NOMO-1 (cell line): ENCODE results near the gene SYNE2.
"Not testable (repeated sequence)": the region's sequence is repeated elsewhere in the genome, so short reads cannot be mapped to it uniquely, and the experiment has no call there.

Experiments
- DNase-seq, 2 experiments: peaks; one replicate each; lab custom pipeline; 2025; ENCODE audit not compliant: unreplicated experiment in 2 of 2; lab: John Stamatoyannopoulos, UW

SYNE2 gene

DNA sequence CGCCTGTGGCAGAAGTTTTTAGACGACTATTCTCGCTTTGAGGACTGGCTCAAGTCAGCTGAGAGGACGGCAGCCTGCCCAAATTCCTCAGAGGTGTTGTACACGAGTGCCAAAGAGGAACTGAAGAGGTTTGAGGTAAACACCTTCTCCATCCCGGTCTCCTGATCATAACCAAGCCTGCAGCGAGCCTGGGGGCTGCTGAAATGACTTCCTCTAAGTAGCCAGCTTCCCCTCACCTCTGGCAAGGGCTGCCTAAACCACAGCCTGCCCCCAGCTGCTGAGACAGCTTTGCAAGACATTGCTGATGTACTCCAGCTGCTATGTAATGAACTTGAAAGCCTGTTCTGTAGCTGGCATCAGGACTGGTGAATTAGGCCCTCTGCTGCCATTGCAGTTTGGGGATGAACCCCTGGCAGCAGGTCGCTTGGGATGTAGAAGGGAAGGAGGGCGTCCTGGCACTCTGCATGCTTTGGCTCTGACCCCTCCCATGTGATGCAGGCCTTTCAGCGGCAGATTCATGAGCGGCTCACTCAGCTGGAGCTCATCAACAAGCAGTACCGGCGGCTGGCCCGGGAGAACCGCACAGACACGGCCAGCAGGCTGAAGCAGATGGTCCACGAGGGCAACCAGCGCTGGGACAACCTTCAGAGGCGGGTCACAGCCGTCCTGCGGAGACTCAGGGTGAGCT lies 356.8 kb downstream of the SYNE2 start:
- DNase-seq: no peak

DNA sequence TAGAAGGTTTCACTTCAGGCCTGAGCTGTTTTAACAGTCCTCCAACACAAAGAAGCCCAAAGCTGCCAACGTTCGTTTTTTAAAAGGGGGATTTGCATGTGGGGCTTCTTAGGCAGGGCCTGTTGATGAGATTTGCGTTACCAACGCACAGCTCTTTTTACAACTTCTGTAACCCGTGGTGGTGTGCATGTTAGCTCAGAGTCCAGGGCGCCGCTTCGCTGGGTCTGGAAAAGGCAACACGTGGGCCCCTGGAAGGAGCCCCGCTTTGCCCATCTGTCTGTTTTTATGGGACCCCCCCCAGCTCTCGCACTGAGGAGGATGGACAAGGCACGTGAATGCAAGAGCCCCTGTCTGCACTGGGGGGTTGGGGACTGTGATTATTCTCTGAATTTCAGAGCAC lies 357.4 kb downstream of the SYNE2 start:
- no peak for DNase-seq

DNA sequence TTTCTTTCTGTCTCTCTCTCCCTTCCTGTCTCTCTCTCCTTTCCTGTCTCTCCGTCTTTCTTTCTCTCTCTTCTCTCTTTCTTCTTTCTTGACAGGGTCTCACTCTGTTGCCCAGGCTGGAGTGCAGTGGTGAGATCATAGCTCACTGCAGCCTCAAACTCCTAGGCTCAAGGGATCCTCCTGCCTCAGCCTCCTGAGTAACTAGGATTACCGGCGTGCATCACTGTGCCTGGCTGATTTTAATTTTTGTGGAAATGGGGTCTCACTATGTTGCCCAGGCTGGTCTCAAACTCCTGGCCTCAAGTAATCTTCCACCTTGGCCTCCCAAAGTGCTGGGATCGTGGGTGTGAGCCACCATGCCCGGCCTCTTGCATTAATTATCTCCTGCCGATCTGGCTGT lies 358.1 kb downstream of the SYNE2 start:
- not testable (repeated sequence) for DNase-seq

DNA sequence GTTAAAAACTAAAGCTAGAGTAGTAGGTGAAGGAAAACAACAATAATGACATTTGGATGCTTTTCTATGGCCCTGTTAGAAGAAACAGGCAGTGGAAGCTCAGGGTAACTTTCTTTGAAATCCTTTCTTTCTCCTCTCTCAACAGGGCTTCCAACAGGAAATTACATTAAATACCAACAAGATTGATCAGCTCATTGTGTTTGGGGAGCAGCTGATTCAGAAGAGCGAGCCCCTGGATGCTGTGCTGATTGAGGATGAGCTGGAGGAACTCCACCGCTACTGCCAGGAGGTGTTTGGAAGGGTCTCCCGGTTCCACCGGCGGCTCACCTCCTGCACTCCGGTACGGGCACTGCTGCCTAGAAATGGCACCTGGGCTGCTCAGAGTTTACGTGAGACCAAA lies 359.9 kb downstream of the SYNE2 start:
- no peak for DNase-seq

DNA sequence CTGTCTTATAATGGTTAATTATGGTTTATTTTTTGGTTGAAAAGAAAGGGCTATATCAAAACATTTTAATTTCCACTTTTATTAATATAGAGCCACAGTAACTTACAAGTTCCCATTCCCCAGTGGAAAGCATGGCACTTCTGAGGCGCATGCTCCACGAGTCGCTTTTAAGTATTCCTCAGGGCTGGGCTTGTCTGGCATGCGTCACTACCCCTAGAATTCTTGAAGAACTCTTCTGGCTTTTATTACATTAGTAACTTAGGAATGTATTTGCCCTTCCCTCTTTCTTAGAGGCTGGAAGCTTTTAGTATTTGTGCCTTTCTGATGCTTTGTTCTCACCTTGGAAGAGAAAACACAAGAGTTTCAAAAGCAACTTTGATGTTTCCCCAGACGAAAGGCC lies 360.3 kb downstream of the SYNE2 start:
- no peak for DNase-seq

DNA sequence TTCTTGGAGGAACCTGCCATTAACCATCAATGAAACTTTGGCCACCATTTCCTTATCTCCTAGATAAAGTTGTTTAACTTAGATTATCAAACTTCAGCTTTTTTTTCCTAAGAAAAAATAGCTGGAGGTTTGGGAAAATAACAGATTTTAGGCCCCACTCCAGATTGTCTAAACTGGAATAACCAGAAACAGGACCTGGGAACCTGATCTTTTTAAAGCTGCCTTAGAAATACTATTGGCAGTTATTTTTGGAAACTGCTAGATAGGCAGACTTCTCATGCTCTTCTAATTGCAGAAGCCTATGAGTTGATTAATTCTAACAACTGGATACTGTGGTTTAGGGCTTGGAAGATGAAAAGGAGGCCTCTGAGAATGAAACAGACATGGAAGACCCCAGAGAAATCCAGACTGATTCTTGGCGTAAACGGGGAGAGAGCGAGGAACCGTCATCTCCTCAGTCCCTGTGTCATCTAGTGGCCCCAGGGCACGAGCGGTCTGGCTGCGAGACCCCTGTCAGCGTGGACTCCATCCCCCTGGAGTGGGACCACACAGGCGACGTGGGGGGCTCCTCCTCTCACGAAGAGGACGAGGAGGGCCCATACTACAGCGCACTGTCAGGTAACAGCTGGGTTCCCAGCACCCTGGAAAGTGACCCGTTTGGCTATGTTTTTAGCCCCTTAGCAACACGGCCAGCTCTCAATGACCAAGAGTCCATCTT lies 361.2 kb downstream of the SYNE2 start:
- no peak for DNase-seq

DNA sequence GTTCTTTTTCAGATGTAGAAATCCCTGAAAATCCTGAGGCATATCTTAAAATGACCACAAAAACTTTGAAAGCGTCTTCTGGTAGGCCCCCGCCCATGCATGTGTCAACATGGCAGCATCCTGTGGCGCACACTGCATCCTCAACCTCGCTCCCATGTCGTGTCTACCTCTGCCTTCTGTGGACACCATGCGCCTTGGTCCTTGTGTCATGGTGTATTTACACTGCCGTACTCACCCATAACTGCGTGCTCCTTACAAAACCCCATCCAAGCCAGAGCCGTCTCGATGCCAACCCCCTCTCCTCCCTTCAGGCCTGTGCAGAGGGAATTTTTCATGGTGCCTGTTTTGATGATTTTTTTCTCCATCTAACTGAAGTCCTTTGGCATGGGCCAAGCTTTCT lies 362.5 kb downstream of the SYNE2 start:
- no peak for DNase-seq

DNA sequence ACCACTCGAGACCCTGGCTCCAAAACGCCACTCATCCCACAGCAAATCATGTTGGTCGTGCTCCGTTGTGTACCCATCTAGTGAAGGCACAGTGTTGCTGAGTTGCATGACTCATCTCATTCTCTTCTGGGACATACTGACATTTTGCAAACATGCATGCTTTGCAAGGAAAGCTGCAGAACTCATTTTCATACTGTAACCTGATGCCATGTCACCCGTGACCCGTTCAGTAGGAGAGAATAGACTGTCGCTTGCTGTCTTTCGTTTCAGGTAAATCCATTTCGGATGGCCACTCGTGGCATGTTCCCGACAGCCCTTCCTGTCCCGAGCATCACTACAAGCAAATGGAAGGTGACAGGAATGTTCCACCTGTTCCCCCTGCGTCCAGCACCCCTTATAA lies 363.2 kb downstream of the SYNE2 start:
- DNase-seq: no peak

DNA sequence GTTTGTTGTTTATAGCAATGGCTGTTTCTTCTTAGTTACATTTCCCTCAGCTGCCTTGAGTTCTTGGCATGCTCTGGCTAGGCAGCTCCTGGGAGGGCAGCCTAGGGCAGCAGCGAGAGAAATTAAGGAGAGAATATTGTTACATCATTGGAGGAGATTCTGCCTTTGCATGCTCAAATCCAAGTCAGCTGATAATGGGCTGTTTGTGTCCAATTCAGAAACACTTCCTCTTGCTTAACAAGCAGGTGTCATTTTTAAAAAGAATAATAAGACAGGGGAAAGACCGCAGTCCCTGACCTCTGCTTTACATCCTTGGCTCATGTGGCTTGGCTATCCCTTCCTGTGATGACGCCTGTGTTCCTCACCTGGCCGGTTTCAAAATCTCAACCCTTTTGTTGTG lies 364.5 kb downstream of the SYNE2 start:
- no peak for DNase-seq

DNA sequence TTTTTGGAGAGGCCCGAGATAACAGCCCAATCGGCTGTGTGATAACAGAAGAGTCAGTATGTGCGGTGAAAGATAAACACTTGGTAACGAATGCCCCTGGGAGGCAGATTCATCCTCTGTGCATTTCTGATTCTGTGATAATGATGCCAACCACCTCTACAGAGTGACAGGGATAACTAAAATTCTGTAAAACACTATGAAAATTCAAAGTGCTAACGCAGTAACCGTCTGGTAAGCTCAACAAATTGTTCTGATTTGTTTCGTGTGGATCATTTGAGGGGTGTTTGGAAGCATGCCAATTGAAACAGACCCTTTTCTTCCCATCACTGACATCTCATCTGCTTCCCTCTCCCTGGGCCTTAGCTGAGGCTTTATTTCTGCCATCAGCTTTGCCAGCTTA lies 365.0 kb downstream of the SYNE2 start:
- DNase-seq: no peak

DNA sequence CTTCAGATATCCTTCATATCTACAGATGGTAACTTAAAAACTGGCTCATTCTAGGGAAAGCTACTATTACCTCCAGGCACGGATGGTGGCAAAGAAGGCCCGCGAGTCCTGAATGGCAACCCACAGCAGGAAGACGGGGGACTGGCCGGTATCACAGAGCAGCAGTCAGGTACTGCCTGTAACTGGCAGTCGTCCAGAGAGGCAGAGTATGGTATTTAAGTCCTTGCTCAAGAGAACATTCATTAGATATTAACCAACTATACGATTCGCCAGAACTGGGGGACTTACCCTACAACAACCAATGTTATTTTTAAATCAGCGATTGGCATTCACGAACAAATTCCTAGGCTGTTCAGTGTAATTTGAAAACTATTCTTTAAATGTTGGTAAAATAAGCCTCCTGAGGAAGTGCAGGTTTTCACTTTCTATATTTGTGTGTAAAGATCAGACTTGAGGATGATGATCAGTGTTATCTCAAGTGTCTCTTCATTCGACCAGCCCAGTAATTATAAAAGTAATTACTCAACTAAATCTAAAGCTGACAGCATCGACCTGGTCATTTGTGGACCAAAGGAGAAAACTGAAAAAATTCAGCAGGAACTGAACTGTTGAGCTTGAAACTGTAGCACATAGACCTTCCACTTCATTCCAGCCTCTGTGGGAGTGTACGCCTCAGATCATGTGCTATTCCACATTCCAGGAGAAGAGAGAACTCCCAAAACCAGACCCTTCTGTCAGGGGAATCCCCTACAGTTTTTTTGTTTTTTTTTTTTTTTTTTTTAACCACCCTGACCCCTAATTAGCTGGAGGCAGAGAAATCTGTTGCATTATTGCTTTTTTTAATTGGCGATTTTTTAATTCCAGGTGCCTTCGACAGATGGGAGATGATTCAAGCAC lies 365.8 kb downstream of the SYNE2 start:
- DNase-seq: no peak

DNA sequence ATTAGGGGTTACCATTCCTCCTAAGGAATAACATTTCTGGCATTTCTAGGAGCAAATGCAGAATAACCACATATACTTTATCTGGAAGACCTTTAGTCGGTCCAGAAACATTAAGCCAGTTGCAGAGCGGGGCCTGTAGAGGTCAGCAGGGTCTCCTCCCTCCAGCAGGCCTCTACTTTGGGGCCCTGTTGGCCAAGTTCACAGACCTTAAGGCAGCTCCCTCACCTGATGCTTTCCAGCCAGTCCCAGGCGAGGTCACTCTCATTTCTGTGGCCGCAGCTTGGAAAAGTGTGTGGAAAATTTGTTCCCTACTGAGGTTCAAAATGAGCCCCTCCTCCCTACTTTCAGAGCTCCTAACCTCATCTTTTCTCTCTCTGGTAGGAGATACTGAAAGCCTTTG lies 367.3 kb downstream of the SYNE2 start:
- no peak for DNase-seq

DNA sequence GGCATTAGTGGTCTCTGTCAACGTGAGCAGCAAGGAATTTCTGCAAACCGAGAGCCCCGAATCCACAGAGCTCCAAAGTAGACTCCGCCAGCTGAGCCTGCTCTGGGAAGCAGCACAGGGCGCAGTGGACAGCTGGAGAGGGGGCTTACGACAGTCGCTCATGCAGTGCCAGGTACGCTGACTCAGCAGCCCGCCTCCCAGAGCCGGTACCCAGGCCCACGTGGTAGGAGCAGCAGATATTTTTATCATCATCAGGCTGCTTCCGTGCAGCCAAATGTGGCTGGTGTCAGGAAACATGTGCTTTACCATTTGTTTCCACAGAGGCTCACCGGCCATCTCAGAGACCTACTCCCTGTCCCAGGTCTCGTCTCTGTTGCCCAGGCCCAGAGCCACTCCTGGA lies 367.7 kb downstream of the SYNE2 start:
- DNase-seq: no peak

DNA sequence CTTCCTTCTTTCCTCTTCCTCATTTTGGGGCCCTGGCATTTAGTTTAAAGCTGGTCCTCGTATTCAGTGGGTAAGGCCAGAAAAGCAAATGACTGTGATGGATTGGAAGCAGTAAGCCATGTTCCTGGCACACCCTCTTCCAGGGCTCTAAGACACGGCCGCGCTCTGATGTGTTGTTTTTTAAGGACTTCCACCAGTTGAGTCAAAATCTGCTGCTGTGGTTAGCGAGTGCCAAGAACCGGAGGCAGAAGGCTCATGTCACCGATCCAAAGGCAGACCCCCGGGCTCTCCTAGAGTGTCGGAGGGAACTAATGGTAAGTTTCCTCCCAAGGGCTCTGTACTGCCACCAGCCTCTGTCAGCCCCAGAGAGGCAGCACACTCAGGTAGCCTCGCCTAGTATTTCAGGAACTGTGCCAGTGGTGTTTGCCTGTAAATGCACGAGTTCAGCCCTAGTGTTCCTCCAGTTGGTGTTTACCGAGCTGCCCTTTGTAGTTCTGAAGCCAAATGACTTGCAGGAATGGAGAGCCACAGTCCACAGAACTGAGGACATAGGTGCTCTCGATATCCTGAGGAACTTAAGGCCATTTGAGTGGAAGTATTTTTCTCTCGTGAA lies 368.7 kb downstream of the SYNE2 start:
- no peak for DNase-seq

DNA sequence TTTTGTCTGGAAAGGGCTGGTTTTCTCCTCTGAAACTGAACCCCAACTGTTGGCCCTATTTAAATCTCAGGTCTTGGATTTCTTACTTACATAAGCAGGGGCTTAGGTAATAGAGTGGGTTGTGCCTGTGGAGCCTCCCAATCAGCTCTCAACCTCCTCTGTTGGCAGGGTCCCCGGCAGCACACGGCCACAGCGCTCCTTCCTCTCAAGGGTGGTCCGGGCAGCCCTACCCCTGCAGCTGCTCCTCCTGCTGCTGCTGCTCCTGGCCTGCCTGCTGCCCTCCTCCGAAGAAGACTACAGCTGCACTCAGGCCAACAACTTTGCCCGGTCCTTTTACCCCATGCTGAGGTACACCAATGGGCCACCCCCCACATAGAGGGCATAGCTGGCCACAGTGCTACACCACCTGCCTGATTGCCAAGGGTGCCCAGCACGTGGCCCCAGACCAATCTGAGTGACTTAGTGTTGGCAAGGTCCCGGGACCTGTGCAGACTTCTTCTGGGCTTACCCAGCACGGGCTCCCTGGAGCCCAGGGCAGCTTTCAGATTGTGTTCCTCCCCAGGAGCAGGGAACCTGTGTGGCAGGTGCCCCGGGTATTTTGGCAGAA lies 372.4 kb downstream of the SYNE2 start:
- DNase-seq: no peak

DNA sequence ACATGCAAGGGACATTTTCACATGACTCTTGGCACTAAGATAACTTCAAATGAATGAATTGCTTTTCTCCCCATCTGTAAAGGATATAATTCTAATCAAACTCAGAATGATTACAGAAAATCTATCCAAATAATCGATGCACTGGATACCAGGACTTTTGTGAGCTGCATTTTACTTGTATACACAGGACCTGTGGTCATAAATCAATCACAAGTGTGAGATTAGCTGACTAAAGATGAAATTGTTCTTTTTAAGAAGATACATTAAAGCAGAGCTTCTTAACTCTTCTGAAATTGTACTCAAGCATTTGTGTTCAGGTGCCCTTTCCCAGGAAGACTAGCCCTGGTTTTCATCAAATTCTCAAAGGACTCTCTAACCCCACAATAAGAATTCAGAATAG lies 375.1 kb downstream of the SYNE2 start:
- no peak for DNase-seq

DNA sequence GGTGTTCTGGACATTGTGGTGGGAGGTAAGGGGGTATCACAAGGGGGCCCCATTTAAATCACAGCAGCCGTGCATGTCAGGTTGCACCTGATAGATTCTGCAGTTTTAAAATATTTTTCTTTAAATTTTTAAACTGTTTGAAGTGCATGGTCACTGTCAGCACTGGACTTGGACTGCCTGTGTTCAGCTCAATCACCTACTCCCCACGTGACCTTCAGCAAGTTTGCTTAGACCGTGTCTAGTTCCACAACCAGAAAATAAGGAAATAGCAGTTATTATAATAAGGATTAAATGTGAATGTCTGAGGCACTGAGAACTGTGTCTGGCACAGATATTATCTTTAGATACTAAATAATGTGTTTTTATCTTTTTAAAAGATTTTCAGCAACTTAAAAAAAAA lies 376.7 kb downstream of the SYNE2 start:
- no peak for DNase-seq

DNA sequence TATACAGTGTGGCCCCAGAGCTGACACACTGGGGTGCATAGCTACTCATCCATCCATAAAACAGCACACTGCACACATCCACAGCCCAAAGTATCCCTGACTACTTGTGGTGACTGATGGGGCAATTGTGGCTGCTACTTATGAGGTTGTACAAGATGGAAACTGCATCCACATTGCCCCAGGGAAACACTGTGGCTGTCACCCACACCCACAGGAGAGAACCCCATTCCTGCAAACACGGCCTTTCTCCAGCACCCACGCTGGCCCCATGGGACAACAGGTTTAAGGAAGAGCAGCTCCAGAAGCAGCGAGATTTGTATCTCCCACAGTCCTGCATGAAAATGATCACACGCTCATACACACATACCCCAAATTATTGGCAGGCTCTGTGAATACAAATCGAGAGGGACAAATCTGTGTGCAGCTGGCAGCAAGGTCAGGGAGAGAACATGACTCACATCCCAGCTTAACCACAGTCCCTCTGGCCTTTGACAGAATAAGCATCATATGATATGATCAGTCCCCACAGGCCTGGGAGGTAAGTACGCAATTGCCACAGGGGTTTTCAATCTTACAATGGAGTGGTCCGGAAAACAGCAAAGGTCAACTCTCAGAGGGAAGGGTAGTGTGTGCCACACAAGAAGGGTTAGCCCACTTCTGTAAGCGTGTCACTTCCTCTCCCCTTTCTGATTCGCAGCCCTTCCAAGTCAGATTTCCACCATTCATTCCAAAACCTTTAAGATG lies 379.5 kb downstream of the SYNE2 start:
- DNase-seq: no peak

DNA sequence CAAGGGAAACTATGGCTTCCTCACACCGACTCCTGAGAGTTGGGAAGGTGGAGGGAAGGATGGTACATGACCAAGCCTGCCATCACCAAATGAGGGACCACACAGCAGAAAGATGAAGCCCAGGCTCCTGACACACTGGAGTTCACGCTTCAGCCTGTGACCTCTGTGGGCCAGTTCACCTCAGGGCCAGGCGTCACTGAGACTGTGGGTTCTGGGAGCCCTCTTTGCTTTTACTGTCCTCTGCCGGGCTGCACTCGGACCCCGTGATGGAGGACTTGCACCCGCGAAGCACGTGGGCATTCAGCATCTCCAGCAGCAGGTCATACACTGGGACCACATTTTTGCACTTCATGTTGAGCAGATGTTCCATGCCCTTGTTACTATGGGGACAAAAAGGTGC lies 380.1 kb downstream of the SYNE2 start:
- no peak for DNase-seq

DNA sequence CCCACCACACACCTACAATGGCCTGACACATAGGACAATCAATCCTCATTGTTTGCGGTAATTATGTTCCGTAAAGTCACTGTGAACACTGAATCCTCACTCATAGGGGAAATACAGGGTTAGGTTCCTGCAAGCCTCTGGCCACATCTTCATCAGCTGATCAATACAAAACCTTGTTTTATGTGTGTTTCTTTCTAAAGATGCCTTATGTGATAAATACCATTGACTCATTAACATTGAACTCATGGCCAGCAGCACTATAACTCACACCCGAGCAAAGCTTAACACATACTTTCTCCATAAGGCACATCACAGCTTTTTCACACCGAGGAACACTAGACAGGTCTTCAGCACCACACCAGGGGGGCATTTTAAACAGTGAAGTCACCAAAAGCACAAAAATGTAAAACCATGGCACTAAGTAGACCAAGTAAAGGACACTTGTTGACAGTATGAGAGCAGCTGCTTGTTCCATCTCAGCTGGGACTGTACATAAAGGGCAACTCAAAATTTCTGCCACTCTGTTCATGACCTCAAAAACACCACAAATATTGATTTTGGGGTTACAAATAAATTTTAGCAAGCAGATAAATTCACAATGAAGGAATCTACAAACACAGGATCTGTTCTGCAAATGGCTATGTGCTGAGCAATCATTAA lies 380.9 kb downstream of the SYNE2 start:
- DNase-seq: no peak
